ENCODE data around the gene SLC25A13. TPM values are rescaled to one million over a fixed set of nuclear protein-coding genes. Genes with fewer than 3 reads are reported as not detected.

Gene SLC25A13
- total RNA-seq, 1 experiment from 2014 or later: 71.7 TPM

DNA sequence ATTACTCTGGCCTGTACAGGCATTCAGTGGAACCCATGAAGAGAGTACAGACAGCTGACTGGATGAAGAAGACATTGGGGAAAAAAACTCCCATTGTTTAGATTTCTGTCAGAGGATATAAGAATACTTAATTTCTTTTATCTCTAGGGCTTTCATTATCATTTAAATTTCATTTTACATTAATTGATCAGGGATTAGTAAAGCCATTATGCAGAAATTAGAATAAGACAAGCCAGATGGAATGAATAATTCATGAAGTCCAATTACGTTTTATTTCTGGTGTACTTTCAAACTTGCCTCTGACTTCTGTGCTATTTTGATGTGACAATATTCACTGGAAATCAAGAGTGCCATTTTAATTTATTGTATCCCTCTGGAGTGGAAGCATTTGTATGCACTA is 247.0 kb downstream of the SLC25A13 start:
- peaks cover 12% of the 10 kb centered on the region in 2 experiments; a peak in 3 of 4 replicates for H3K4me1 Mint-ChIP-seq
- WGBS (ENCODE audit: extremely low coverage, insufficient read length, low lambda C conversion rate): no CpG with 5 or more reads among the region's 1 CpG
- H3K9ac ChIP-seq (ENCODE audit: extremely low read depth, insufficient read length, low read length): no peak overlapping the region
- H2AK5ac ChIP-seq (ENCODE audit: insufficient read length, low read length): no peak overlapping the region
- no peak overlapping the region for H2BK5ac ChIP-seq (ENCODE audit: insufficient read length, low read length)
- peaks cover 3% of the 10 kb centered on the region; the same call in 1 of the 2 replicates for H3K27me3 ChIP-seq (ENCODE audit: insufficient read depth, low read length)
- H3K14ac ChIP-seq (ENCODE audit: insufficient read depth, low read length): no peak overlapping the region
- no peak overlapping the region for H2BK20ac ChIP-seq (ENCODE audit: low read depth, low read length, poor library complexity, severe bottlenecking)
- H3K27ac ChIP-seq (ENCODE audit: insufficient read length, low read depth, low read length): no peak overlapping the region
- no peak overlapping the region for H4K5ac ChIP-seq (ENCODE audit: insufficient read length, low read depth, low read length)
- H4K20me1 ChIP-seq (ENCODE audit: control insufficient read depth, insufficient read depth, insufficient read length): no peaks in the 10 kb centered on the region
- no peak overlapping the region for H3K4me3 Mint-ChIP-seq
- H3K4me2 ChIP-seq (ENCODE audit: insufficient read depth, insufficient read length, low read length): no peak overlapping the region
- no peaks in the 10 kb centered on the region for H3K9me3 Mint-ChIP-seq
- no peak overlapping the region for H3K56ac ChIP-seq (ENCODE audit: insufficient read length, low read depth, low read length)
- no peak overlapping the region for H2AFZ ChIP-seq (ENCODE audit: low read length)
- no peak overlapping the region for H3T11ph ChIP-seq (ENCODE audit: low read length)
- TF ChIP-seq, protein P1, sequence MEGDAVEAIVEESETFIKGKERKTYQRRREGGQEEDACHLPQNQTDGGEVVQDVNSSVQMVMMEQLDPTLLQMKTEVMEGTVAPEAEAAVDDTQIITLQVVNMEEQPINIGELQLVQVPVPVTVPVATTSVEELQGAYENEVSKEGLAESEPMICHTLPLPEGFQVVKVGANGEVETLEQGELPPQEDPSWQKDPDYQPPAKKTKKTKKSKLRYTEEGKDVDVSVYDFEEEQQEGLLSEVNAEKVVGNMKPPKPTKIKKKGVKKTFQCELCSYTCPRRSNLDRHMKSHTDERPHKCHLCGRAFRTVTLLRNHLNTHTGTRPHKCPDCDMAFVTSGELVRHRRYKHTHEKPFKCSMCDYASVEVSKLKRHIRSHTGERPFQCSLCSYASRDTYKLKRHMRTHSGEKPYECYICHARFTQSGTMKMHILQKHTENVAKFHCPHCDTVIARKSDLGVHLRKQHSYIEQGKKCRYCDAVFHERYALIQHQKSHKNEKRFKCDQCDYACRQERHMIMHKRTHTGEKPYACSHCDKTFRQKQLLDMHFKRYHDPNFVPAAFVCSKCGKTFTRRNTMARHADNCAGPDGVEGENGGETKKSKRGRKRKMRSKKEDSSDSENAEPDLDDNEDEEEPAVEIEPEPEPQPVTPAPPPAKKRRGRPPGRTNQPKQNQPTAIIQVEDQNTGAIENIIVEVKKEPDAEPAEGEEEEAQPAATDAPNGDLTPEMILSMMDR (conservative IDR thresholded peaks at IDR 0.05): no peak
- no peak overlapping the region for H2BK15ac ChIP-seq (ENCODE audit: low read depth, low read length)
- H3K9me3 ChIP-seq (ENCODE audit: control insufficient read depth, low read depth, low read length): no peaks in the 10 kb centered on the region
- no peak overlapping the region; a peak in 1 of 7 replicates for H3K27ac Mint-ChIP-seq
- no peaks in the 10 kb centered on the region for H3K36me3 Mint-ChIP-seq (ENCODE audit: insufficient read depth in 1 of 3, low read depth in 3 of 3)
- H3K23ac ChIP-seq (ENCODE audit: insufficient read length, low read depth, low read length): no peak overlapping the region
- H3K18ac ChIP-seq (ENCODE audit: insufficient read length, low read depth, low read length): no peak overlapping the region
- H3K79me2 ChIP-seq (ENCODE audit: insufficient read depth, low read length): no peaks in the 10 kb centered on the region
- no peak for DNase-seq
- H4K8ac ChIP-seq (replicated peaks; ENCODE audit: insufficient read length, low read depth, low read length): no peak overlapping the region
- H3K27me3 Mint-ChIP-seq (ENCODE audit: low read depth): peaks cover 20% of the 10 kb centered on the region
- H3K4me1 ChIP-seq (ENCODE audit: insufficient read depth, low read length): no peaks in the 10 kb centered on the region
- H3K79me1 ChIP-seq (ENCODE audit: insufficient read depth, low read depth, low read length, poor library complexity, severe bottlenecking): no peaks in the 10 kb centered on the region
- H2BK120ac ChIP-seq (ENCODE audit: low read depth, low read length, poor library complexity, severe bottlenecking): no peak overlapping the region
- peaks cover 8% of the 10 kb centered on the region for H3K23me2 ChIP-seq (ENCODE audit: insufficient read length, low read depth, low read length, poor library complexity, severe bottlenecking)
- no peak overlapping the region for H2BK12ac ChIP-seq (ENCODE audit: insufficient read length, low read depth, low read length)
- no peak overlapping the region for H4K91ac ChIP-seq (ENCODE audit: insufficient read length, low read depth, low read length)
- H3K4ac ChIP-seq (ENCODE audit: low read depth, low read length): no peak overlapping the region

Small RNAs within 50 kb of the gene (microRNA-seq; reads per million reads assigned to microRNA genes)
- gene MIR591 (ENCODE audit: borderline microRNAs expressed): not detected

All from H9 (cell line).